Ovary (tissue), 9 donors: ENCODE results near the gene IL1RAPL2. TPM values are rescaled to one million over a fixed set of nuclear protein-coding genes. Genes with fewer than 3 reads are reported as not detected.
"Not testable (repeated sequence)": the region's sequence is repeated elsewhere in the genome, so short reads cannot be mapped to it uniquely, and the experiment has no call there.

Experiments
- DNase-seq, 5 donors: peaks; one replicate each; pipeline ENCODE4 v3.0.0-alpha.2; 2019 to 2020
- H3K27ac ChIP-seq, 2 donors: fragments of 200-600 bp; one replicate each; pipeline versions ENCODE4 v1.5.1 to v1.8.0; 2019 to 2022
- H3K27me3 ChIP-seq: fragments of 200-600 bp; one replicate; pipeline ENCODE4 v1.8.0; 2022
- H3K36me3 ChIP-seq: fragments of 200-600 bp; sonication (generic); one replicate; pipeline ENCODE4 v1.5.1; 2019
- H3K4me1 ChIP-seq: one replicate; pipeline ENCODE4 v1.8.1; 2013; ENCODE audit warnings: mild to moderate bottlenecking, moderate library complexity; ENCODE audit not compliant: insufficient read depth
- H3K4me3 ChIP-seq: fragments of 200-600 bp; sonication (generic); one replicate; pipeline ENCODE4 v1.5.1; 2017
- H3K9me3 ChIP-seq, 2 donors: fragments of 200-600 bp in 1 of 2; sonication (generic) in 1 of 2; one replicate each; pipeline versions ENCODE4 v1.5.1 to v1.8.1; 2013 to 2019; ENCODE audit warnings: mild to moderate bottlenecking in 1 of 2, moderate library complexity in 1 of 2
- EP300 ChIP-seq: sonication (generic); formaldehyde crosslinking; IDR thresholded peaks from one replicate; pipeline ENCODE4 v1.6.1; 2017; ENCODE audit warnings: antibody characterized with exemption
- POLR2A ChIP-seq: fragments of 450-650 bp; IDR thresholded peaks from one replicate; pipeline ENCODE4 v1.6.1; 2017; ENCODE audit warnings: antibody characterized with exemption, mild to moderate bottlenecking, moderate library complexity
- WGBS, 3 donors: extraction: QIAGEN DNeasy Blood & Tissue Kit in 1 of 3; methylation state at CpG; one replicate each; pipeline versions ENCODE4 v1.1.5 to v1.1.7; 2013 to 2017; 5-methylcytosine and 5-hydroxymethylcytosine counted together
- intact Hi-C, 4 donors: fragments of 100-400 bp; cut with DNase I; formaldehyde crosslinking; loops; one replicate each; pipeline versions ENCODE4 v1.11.0 to v1.15.1; 2022 to 2023
- polyA plus RNA-seq, 2 donors: library from polyadenylated mRNA; stranded (reverse); fragments of 200-250 nt in 1 of 2; fragments of 350-450 nt in 1 of 2; fragmentation: Illumina TruSeq in 1 of 2; extraction: RNeasy Lipid Tissue Mini Kit (QIAGEN cat#74804) in 1 of 2; gene quantifications; one replicate each; pipeline ENCODE4 v1.2.3, GENCODE V29; 2013 to 2014
- total RNA-seq, 7 donors: library from RNA; depleted of rRNA in 2 of 7; stranded (reverse); fragments of >200 nt in 2 of 7; fragmentation: NEBNext Ultra II Directional in 3 of 7; extraction: Animal tissue kit (Norgen Biotek cat#: 25700) in 3 of 7; gene quantifications; one replicate each; pipeline versions ENCODE4 v1.1.0 to v1.2.4, GENCODE V29; 2016 to 2023
- TF ChIP-seq, protein P1 (sequence below), 3 donors: fragments of 450-650 bp in 2 of 3; fragments of 200-600 bp in 1 of 3; IDR thresholded peaks; one replicate each; pipeline versions ENCODE4 v1.5.1 to v1.8.0; 2016 to 2022; ENCODE audit warnings: antibody characterized with exemption in 3 of 3, mild to moderate bottlenecking in 1 of 3
- donor health status: DM: no; HTN: no; CAD: no; lungs with moderate emphysema.
- donor health status: DM: no; HTN: no; CAD: no.
- donor health status: Bipolar disorder and iron deficiency.
- donor health status: DM: yes; HTN: yes; CAD: no.
- donor health status: DM: no; HTN: no; CAD: no.
- donor health status: DM: yes; HTN: yes; CAD: no.

Gene IL1RAPL2
- total and polyA plus RNA-seq, 9 donors = 0.08 to 1.1 (median 0.32) TPM; not detected in 3

DNA sequence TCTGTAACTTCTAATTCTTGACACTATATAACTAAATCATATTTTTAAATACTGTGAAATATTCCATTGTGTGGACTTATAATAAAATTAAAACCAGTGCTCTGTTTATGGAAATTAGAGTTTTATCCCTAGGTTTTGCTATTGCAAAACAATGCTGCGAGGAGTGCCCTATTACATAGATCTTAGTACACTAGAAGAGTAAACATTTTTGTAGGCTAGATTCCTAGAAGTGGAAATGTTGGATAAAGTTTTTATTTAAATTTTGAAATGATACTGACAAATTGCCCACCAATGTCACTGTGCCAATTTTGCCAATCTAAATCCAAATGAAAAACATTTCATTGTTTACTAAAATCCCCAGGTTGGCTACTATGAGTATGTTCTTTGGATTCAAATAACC, 99.7 kb downstream of the IL1RAPL2 start:
- TF ChIP-seq POLR2A = no peak
- TF ChIP-seq, protein P1, sequence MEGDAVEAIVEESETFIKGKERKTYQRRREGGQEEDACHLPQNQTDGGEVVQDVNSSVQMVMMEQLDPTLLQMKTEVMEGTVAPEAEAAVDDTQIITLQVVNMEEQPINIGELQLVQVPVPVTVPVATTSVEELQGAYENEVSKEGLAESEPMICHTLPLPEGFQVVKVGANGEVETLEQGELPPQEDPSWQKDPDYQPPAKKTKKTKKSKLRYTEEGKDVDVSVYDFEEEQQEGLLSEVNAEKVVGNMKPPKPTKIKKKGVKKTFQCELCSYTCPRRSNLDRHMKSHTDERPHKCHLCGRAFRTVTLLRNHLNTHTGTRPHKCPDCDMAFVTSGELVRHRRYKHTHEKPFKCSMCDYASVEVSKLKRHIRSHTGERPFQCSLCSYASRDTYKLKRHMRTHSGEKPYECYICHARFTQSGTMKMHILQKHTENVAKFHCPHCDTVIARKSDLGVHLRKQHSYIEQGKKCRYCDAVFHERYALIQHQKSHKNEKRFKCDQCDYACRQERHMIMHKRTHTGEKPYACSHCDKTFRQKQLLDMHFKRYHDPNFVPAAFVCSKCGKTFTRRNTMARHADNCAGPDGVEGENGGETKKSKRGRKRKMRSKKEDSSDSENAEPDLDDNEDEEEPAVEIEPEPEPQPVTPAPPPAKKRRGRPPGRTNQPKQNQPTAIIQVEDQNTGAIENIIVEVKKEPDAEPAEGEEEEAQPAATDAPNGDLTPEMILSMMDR (IDR thresholded peaks at IDR 0.05) = no peak
- Histone ChIP-seq H3K4me1 (no peaks in the 10 kb centered on the region), H3K27me3 (no peaks in the 10 kb centered on the region), H3K4me3 (no peak overlapping the region), H3K9me3 (no peaks in the 10 kb centered on the region), H3K27ac (no peak overlapping the region), H3K36me3 (no peaks in the 10 kb centered on the region)
- DNase-seq = no peak
- WGBS, 3 donors = 41 to 70% (median 59%) methylated on average over 1 of the region's 1 CpG
- intact Hi-C loops = no loop called here

GRCh38 chrX:104668550-104668949, 102.6 kb downstream of the IL1RAPL2 start:
- Histone ChIP-seq H3K27me3 (no peaks in the 10 kb centered on the region), H3K9me3 (no peaks in the 10 kb centered on the region), H3K36me3 (no peaks in the 10 kb centered on the region), H3K4me1 (no peaks in the 10 kb centered on the region), H3K27ac (no peak overlapping the region), H3K4me3 (no peak overlapping the region)
- no peak for DNase-seq
- intact Hi-C loops = no loop called here
- TF ChIP-seq EP300 (no peak), POLR2A (no peak)
- TF ChIP-seq, protein P1 (IDR thresholded peaks at IDR 0.05) = no peak
- 7 to 9% (median 9%) methylated on average over 3 of the region's 3 CpGs for WGBS, 3 donors

- intact Hi-C loops = no loop called here
- Histone ChIP-seq H3K27ac (no peak overlapping the region), H3K4me1 (no peaks in the 10 kb centered on the region), H3K27me3 (no peaks in the 10 kb centered on the region), H3K36me3 (no peaks in the 10 kb centered on the region), H3K4me3 (no peak overlapping the region), H3K9me3 (no peaks in the 10 kb centered on the region)
- TF ChIP-seq EP300 (no peak), POLR2A (no peak)
- TF ChIP-seq, protein P1 (IDR thresholded peaks at IDR 0.05) = no peak
- no peak for DNase-seq
- WGBS, 3 donors = 56 to 64% (median 57%) methylated on average over 4 of the region's 4 CpGs
Observed at GRCh38 chrX:104669063-104669462, 103.1 kb downstream of the IL1RAPL2 start.

- 62 to 72% (median 67%) methylated on average over 4 of the region's 4 CpGs for WGBS, 3 donors
Observed at GRCh38 chrX:104670051-104670450, 104.1 kb downstream of the IL1RAPL2 start.

GRCh38 chrX:104677517-104677916, 111.5 kb downstream of the IL1RAPL2 start:
- WGBS, 3 donors = 74 to 86% (median 77%) methylated on average over 16 to 18 of the region's 18 CpGs
- H3K27me3 ChIP-seq, DNase-seq: not testable (repeated sequence)

More at GRCh38 chrX:104670051-104670450, 104.1 kb downstream of the IL1RAPL2 start:
- H3K27me3 ChIP-seq = no peaks in the 10 kb centered on the region
- DNase-seq = no peak
- TF ChIP-seq, protein P1 (IDR thresholded peaks at IDR 0.05) = no peak
- no peak for TF ChIP-seq POLR2A
- no peak for TF ChIP-seq EP300
- no peak overlapping the region for H3K4me3 ChIP-seq
- intact Hi-C loops = no loop called here
- H3K27ac ChIP-seq = no peak overlapping the region
- no peaks in the 10 kb centered on the region for H3K36me3 ChIP-seq
- H3K9me3 ChIP-seq = no peaks in the 10 kb centered on the region
- H3K4me1 ChIP-seq = no peaks in the 10 kb centered on the region

More at GRCh38 chrX:104677517-104677916, 111.5 kb downstream of the IL1RAPL2 start:
- H3K36me3 ChIP-seq, H3K4me1 ChIP-seq, intact Hi-C loops, H3K9me3 ChIP-seq, H3K27ac ChIP-seq, H3K4me3 ChIP-seq: not testable (repeated sequence)
